Stimulated activated CD4-positive, alpha-beta T cell treated with anti-CD3 and anti-CD28 coated beads, Interleukin-4, amount 100 ng/mL, for 4 hours (primary cell): ENCODE measurements around the gene EFCAB6.

Experiments used
- DNase-seq, 2 experiments: peaks; one replicate each; pipeline ENCODE4 v3.0.0-alpha.2; 2020

EFCAB6 gene

GRCh38 chr22:43812890-43813289 is 785 bp upstream of the EFCAB6 start:
- DNase-seq = no peak

GRCh38 chr22:43811777-43812148 is 342 bp downstream of the EFCAB6 start:
- no peak for DNase-seq

- no peak for DNase-seq
Measured at GRCh38 chr22:43802897-43803495, 9.1 kb downstream of the EFCAB6 start.

GRCh38 chr22:43800970-43801369 is 11.1 kb downstream of the EFCAB6 start:
- no peak for DNase-seq

- no peak for DNase-seq
Measured at GRCh38 chr22:43798492-43798891, 13.6 kb downstream of the EFCAB6 start.

GRCh38 chr22:43796567-43796966 is 15.5 kb downstream of the EFCAB6 start:
- DNase-seq = no peak

- no peak for DNase-seq
Measured at GRCh38 chr22:43795320-43795719, 16.8 kb downstream of the EFCAB6 start.

GRCh38 chr22:43792905-43793304 is 19.2 kb downstream of the EFCAB6 start:
- DNase-seq = no peak

- DNase-seq = no peak
Measured at GRCh38 chr22:43789452-43789851, 22.7 kb downstream of the EFCAB6 start.

- DNase-seq = no peak
Measured at GRCh38 chr22:43783777-43784176, 28.3 kb downstream of the EFCAB6 start.

GRCh38 chr22:43782448-43782847 is 29.7 kb downstream of the EFCAB6 start:
- DNase-seq = no peak

GRCh38 chr22:43777286-43777685 is 34.8 kb downstream of the EFCAB6 start:
- DNase-seq = no peak

- DNase-seq = no peak
Measured at GRCh38 chr22:43776081-43776670, 35.9 kb downstream of the EFCAB6 start.

GRCh38 chr22:43774318-43774915 is 37.7 kb downstream of the EFCAB6 start:
- no peak for DNase-seq

GRCh38 chr22:43772831-43773230 is 39.3 kb downstream of the EFCAB6 start:
- no peak for DNase-seq

GRCh38 chr22:43755452-43755851 is 56.7 kb downstream of the EFCAB6 start:
- no peak for DNase-seq

GRCh38 chr22:43755011-43755410 is 57.1 kb downstream of the EFCAB6 start:
- no peak for DNase-seq

- no peak for DNase-seq
Measured at GRCh38 chr22:43754176-43754575, 57.9 kb downstream of the EFCAB6 start.

- DNase-seq = no peak
Measured at GRCh38 chr22:43753688-43754087, 58.4 kb downstream of the EFCAB6 start.

GRCh38 chr22:43750751-43751150 is 61.4 kb downstream of the EFCAB6 start:
- no peak for DNase-seq

- DNase-seq = no peak
Measured at GRCh38 chr22:43749473-43749872, 62.6 kb downstream of the EFCAB6 start.

GRCh38 chr22:43747877-43748276 is 64.2 kb downstream of the EFCAB6 start:
- DNase-seq = no peak

- DNase-seq = no peak
Measured at GRCh38 chr22:43747058-43747457, 65.0 kb downstream of the EFCAB6 start.

GRCh38 chr22:43745783-43746356 is 66.2 kb downstream of the EFCAB6 start:
- no peak for DNase-seq

- DNase-seq = no peak
Measured at GRCh38 chr22:43745411-43745770, 66.7 kb downstream of the EFCAB6 start.
